H1 (cell line): ENCODE measurements around the gene RRAS2. TPM values are rescaled to one million over a fixed set of nuclear protein-coding genes. Genes with fewer than 3 reads are reported as not detected.

Source experiments
- ASH2L ChIP-seq: fragments of 200-600, 300-600 bp; sonication (generic); IDR thresholded peaks from one replicate; pipeline ENCODE4 v1.7.1; 2017; ENCODE audit warnings: low read length
- BCL11A ChIP-seq, 2 experiments: IDR thresholded peaks; one replicate each; pipeline ENCODE4 v1.6.1; 2011; ENCODE audit warnings: low read depth in 2 of 2, low read length in 2 of 2, mild to moderate bottlenecking in 2 of 2
- E2F6 ChIP-seq: IDR thresholded peaks from 2 replicates; pipeline ENCODE4 v1.6.1; 2012; ENCODE audit warnings: inconsistent platforms
- EP300 ChIP-seq, 2 experiments: IDR thresholded peaks; 1 replicate in 1 of 2; 2 replicates in 1 of 2; pipeline ENCODE4 v1.6.1; 2011 to 2012; ENCODE audit warnings: low read depth in 2 of 2, low read length in 2 of 2, mild to moderate bottlenecking in 2 of 2, borderline replicate concordance in 1 of 2, inconsistent platforms in 1 of 2, moderate library complexity in 1 of 2
- EZH2 ChIP-seq: fragments of 200-600 bp; sonication (generic); IDR thresholded peaks from 2 replicates; pipeline ENCODE4 v1.7.1; 2012; ENCODE audit warnings: low read depth, mild to moderate bottlenecking, moderate library complexity, low read length, inconsistent platforms; ENCODE audit not compliant: severe bottlenecking
- MAX ChIP-seq: IDR thresholded peaks from 2 replicates; pipeline ENCODE4 v1.6.1; 2012; ENCODE audit warnings: inconsistent platforms
- POLR2A ChIP-seq, 2 experiments: IDR thresholded peaks; 1 replicate in 1 of 2; 2 replicates in 1 of 2; pipeline ENCODE4 v1.6.1; 2011; ENCODE audit warnings: low read depth in 2 of 2, low read length in 2 of 2, mild to moderate bottlenecking in 2 of 2; ENCODE audit errors: control extremely low read depth in 1 of 2
- RBBP5 ChIP-seq: IDR thresholded peaks from 2 replicates; pipeline ENCODE4 v1.7.1; 2012; ENCODE audit warnings: low read depth, mild to moderate bottlenecking, inconsistent platforms, low read length, moderate library complexity, borderline replicate concordance
- SIN3A ChIP-seq, 2 experiments: IDR thresholded peaks in 1 of 2; conservative IDR thresholded peaks in 1 of 2; 2 replicates each; pipeline ENCODE4 v1.6.1; 2011 to 2012; ENCODE audit warnings: low read length in 2 of 2, improper control_type of control experiment in 1 of 2, low read depth in 1 of 2, mild to moderate bottlenecking in 1 of 2
- SP1 ChIP-seq: IDR thresholded peaks from 2 replicates; pipeline ENCODE4 v1.6.1; 2011; ENCODE audit warnings: low read depth, low read length
- SUZ12 ChIP-seq: fragments of 200-600 bp; sonication (generic); IDR thresholded peaks from 2 replicates; pipeline ENCODE4 v1.6.1; 2012; ENCODE audit warnings: mild to moderate bottlenecking, inconsistent platforms, low read length, moderate library complexity, mixed read lengths
- TAF7 ChIP-seq: optimal IDR thresholded peaks from 2 replicates; pipeline ENCODE3; 2011; ENCODE audit warnings: low read depth, mild to moderate bottlenecking, inconsistent platforms, low read length, moderate library complexity, borderline replicate concordance
- TBP ChIP-seq: IDR thresholded peaks from 2 replicates; pipeline ENCODE4 v1.6.1; 2011; ENCODE audit warnings: low read depth, low read length, improper control_type of control experiment
- USF2 ChIP-seq: IDR thresholded peaks from 2 replicates; pipeline ENCODE4 v1.6.1; 2011; ENCODE audit warnings: low read length, improper control_type of control experiment
- polyA plus RNA-seq, 7 experiments: library from polyadenylated mRNA; depleted of rRNA in 3 of 7; stranded (reverse) in 5 of 7; unstranded in 2 of 7; fragments of >200 nt in 5 of 7; fragments of 200-250 nt in 2 of 7; gene quantifications; 1 replicate in 5 of 7; 2 replicates in 1 of 7; 4 replicates in 1 of 7; pipeline versions ENCODE4 v1.2.1 to v1.2.3, GENCODE V29; 2011 to 2013; ENCODE audit warnings: missing spikeins in 2 of 7, mixed read lengths in 2 of 7
- total RNA-seq: library from RNA; stranded (reverse); fragmentation: NEBNext Ultra II Directional; extraction: Animal tissue kit (Norgen Biotek cat#: 25700); gene quantifications from 2 replicates; pipeline ENCODE4 v1.2.1, GENCODE V29; 2021

Gene RRAS2
- total and polyA plus RNA-seq, 2 of the 8 experiments (the other 6 are each of a cell fraction or from before 2014, with no cell fraction given): 72.3 to 234 TPM

GRCh38 chr11:14380947-14381561 is 22.1 kb upstream of the RRAS2 start (continued):
- peak; percentile 81 for TF ChIP-seq E2F6
- peak; percentile 48 for TF ChIP-seq EZH2
- no peak for TF ChIP-seq TAF7
- TF ChIP-seq MAX: peak; percentile 92
- peak; percentile 54; the same call in 1 of the 2 replicates for TF ChIP-seq RBBP5
- peak; percentile 53; the same call in 1 of the 2 replicates for TF ChIP-seq SUZ12
- no peak for TF ChIP-seq BCL11A (IDR thresholded peaks at IDR 0.05; ENCODE audit: low read depth in 2 of 2, low read length in 2 of 2)
- TF ChIP-seq SIN3A (conservative IDR thresholded peaks at IDR 0.05 in 1 of 2, IDR thresholded peaks at IDR 0.05 in 1 of 2; ENCODE audit: low read depth in 1 of 2, low read length in 2 of 2): 0 out of 4 replicates have a peak, but pooled peaks of 1 of the 2 experiments have one; percentile 50
- no peak for TF ChIP-seq SP1
- no peak for TF ChIP-seq POLR2A (IDR thresholded peaks at IDR 0.05; ENCODE audit: control extremely low read depth in 1 of 2, low read depth in 2 of 2, low read length in 2 of 2)
- peak; percentile 52; the same call in 1 of the 2 replicates for TF ChIP-seq TBP
- peak; percentile 25; the same call in 1 of the 2 replicates for TF ChIP-seq USF2
- peak; percentile 88 for TF ChIP-seq ASH2L
- no peak for TF ChIP-seq EP300 (IDR thresholded peaks at IDR 0.05; ENCODE audit: borderline replicate concordance in 1 of 2, low read depth in 2 of 2, low read length in 2 of 2)
